LNCaP clone FGC (cell line): ENCODE results near the gene DISP3.

ENCODE experiments used
- DNase-seq: peaks from one replicate; pipeline ENCODE4 v3.0.0-alpha.2; 2011; ENCODE audit warnings: low read depth
- H3K4me3 ChIP-seq: 2 replicates; pipeline ENCODE4 v1.5.1; 2011; ENCODE audit warnings: mild to moderate bottlenecking, low read depth, low read length, control low read depth
- TF ChIP-seq, protein P1 (sequence below): IDR thresholded peaks from 2 replicates; pipeline ENCODE4 v1.5.1; 2012; ENCODE audit warnings: mild to moderate bottlenecking; ENCODE audit not compliant: control insufficient read depth, insufficient read depth; ENCODE audit errors: extremely low read depth

DISP3 gene

DNA sequence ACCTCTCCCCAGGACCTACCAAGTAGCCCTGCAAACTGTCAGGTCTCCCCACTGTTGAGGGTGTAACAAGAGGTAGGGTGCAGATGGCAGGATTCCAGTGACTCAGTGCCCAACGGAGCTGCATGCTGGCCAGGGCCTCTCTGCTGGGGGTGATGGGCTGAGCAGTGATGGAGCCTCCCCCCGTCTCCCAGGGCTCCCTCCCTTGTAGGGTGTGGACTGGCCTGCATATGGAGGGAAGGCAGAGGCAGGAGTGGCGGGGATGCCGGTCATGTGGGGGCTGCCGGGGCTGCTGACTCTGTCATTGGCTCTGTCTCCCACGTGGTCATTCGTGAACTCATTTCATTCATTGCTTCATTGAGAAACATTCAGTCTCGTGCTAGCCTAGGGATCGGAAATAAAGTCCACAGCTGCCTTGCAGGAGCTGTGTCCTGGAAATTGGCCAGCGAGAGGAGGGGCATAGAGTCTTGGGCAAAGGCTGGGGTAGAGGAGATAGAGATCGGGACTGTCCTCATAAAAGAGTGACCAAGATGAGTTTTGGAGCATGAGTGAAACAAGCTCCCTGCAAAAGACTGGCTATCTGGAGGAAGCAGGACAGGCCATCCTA is 22.9 kb upstream of the DISP3 start:
- TF ChIP-seq, protein P1, sequence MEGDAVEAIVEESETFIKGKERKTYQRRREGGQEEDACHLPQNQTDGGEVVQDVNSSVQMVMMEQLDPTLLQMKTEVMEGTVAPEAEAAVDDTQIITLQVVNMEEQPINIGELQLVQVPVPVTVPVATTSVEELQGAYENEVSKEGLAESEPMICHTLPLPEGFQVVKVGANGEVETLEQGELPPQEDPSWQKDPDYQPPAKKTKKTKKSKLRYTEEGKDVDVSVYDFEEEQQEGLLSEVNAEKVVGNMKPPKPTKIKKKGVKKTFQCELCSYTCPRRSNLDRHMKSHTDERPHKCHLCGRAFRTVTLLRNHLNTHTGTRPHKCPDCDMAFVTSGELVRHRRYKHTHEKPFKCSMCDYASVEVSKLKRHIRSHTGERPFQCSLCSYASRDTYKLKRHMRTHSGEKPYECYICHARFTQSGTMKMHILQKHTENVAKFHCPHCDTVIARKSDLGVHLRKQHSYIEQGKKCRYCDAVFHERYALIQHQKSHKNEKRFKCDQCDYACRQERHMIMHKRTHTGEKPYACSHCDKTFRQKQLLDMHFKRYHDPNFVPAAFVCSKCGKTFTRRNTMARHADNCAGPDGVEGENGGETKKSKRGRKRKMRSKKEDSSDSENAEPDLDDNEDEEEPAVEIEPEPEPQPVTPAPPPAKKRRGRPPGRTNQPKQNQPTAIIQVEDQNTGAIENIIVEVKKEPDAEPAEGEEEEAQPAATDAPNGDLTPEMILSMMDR, result no peak

DNA sequence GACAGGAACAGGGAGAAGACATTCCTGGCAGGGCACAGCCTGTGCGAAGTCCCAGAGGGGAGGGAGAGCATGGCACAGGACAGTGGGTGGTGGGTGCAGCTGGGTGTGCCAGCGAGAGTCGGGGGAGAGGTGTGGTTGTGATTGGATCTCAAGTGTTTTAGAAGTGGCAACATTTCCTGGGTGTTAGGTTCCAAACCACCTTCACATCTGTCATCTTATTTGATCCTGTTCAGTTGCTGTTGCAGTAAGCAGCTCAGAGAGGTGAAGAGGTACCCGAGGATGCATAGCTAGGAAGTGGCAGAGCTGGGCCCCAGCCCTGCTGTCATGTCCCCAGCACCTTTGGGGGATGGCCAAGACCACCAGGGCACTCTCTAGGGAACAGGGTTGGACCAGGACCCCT is 22.0 kb upstream of the DISP3 start:
- H3K4me3 ChIP-seq, result no peak overlapping the region
- DNase-seq, result no peak
- TF ChIP-seq, protein P1, result no peak

More for the DNA sequence above, 22.9 kb upstream of the DISP3 start:
- H3K4me3 ChIP-seq, result no peak overlapping the region
- DNase-seq, result peak; percentile 70

DNA sequence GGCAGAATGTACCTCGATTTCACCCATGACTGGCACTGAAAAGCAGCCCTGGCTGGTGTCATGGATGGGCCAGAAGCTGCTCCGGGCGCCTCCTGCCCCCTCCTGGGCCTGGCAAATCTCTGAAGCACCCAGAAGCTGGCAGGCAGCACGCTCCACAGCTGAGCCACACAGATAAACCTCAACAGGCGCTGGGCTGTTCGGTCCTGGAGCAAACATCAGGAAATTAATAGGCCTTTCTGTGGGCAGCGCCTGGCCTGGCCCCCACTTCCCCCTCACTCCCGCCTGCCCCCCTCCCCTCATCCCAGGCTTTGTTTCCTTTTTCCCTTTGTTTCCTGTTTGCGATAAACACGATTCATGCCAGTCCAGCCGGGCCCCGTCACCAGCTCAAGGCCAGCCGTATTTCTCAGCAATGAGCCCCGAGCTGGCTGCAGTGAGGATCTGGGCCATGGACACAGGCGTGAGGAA is 20.1 kb upstream of the DISP3 start:
- DNase-seq, result no peak
- H3K4me3 ChIP-seq, result no peak overlapping the region
- TF ChIP-seq, protein P1, result no peak

DNA sequence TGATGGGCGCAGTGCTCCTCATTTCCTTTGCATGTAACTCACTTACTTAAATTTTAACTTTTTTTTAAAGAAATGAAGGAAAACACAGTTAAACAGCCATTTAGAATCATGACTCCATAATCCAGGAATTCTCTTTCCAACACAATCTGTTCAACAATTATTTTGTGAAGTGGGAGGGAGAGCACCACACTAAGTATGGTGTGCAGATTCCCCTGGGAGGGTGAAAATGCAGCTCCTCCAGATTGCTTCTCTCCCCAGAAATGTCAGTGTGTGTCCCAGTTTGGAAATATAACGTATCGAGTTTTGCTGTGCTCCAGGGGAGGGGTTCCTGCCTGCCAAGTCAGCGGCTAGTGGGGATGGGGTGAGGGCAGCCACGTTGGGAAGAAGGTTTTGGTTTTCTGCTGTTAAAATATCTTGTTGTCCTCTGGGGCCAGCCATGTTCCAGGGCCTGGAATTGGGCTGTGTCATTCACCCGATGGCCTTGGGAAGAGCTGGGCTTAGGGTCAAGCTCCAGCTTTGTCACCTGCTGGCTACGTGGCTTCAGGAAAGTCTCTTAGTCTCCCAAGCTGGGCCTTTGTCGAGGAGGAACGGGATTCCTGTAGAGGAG is 17.3 kb upstream of the DISP3 start:
- no peak for DNase-seq
- no peak overlapping the region for H3K4me3 ChIP-seq
- TF ChIP-seq, protein P1, result no peak

DNA sequence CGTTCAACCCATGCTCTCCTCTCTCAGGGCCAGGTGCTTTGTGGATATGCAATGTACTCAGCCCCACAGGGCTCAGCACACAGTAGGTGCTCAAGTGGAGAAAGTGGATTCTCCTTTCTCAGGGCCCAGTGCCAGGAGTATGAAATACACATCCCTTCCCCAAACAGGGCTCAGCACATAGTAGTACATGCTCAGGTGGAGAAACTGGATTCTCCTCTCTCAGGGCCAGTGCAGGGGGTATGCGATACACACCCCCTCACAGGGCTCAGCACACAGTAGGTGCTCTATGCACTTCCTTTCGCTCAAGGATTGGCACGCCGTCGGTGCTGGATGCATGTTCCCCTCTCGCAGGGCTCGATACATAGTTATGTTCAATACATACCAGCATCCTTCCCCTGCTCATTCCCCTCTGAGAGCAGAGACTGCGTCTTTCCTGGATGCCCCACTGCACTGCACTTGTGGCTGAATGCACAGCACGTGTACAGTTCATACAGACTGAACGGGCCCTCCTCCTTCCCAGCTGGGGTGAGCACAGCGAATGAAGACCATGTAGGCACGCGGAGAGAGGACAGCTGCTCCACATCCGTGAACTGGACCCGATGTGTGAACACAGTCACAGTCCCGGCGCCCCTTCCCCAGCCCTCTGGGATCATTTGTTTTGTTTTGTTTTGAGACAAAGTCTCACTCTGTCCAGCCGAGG is 16.6 kb upstream of the DISP3 start:
- DNase-seq, result no peak
- H3K4me3 ChIP-seq, result no peak overlapping the region
- TF ChIP-seq, protein P1, result no peak

DNA sequence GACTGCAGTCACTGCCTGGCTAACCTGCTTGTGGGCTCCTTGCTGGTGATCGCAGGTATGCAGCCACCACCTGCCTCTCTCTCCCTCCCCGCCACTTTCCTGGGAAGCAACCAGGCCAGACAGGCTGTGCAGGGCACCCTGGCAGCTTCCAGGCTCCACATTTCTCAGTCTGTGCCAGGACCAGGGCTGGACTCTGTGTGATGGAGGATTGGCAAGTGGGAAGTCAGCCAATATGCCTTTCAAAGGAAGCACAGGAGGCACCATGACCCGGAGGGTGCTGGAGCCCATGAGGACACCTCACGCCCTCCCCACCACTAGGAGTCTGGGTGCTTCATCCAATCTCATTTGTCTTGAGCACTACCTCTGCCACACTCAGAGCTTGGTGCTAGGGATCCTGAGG is 15.8 kb upstream of the DISP3 start:
- no peak overlapping the region for H3K4me3 ChIP-seq
- no peak for DNase-seq
- TF ChIP-seq, protein P1, result no peak
